HepG2 (cell line): Measurements from ENCODE around the gene PLA2G4C. TPM values are rescaled to one million over a fixed set of nuclear protein-coding genes. Genes with fewer than 3 reads are reported as not detected.
A peak's percentile ranks its signal among the peaks of the same experiment; 100 is the strongest.

Experiments used
- ATAC-seq: fragments of 200-7000 bp; cut with Tn5 transposase; 3 replicates; pipeline ENCODE4 v1.9.1; 2020; ENCODE audit warnings: mild to moderate bottlenecking, moderate library complexity
- BruUV-seq: library from RNA; stranded (reverse); fragments of 400-500 nt; replicated peaks from 2 replicates; lab custom pipeline; 2021; lab: Mats Ljungman, UMichigan
- CTCF ChIA-PET: fragments of 300-600 bp; formaldehyde crosslinking; extraction: SDS; loops from one replicate; lab custom pipeline; 2021; ENCODE audit warnings: low total read pairs, inconsistent platforms, low intra/inter-chr PET ratio; lab: Yijun Ruan, JAX
- POLR2A ChIA-PET: fragments of 350-600 bp; sonication (Branson Sonifier 250); formaldehyde crosslinking; loops from one replicate; lab custom pipeline; 2020; ENCODE audit warnings: antibody characterized with exemption, inconsistent platforms; lab: Yijun Ruan, JAX
- DNase-seq: peaks from one replicate; pipeline ENCODE4 v3.0.0-alpha.2; 2015; ENCODE audit warnings: low spot score
- FAIRE-seq: peaks from 3 replicates; lab custom pipeline; 2011; peaks lifted over from hg19 to GRCh38; lab: Jason Lieb, UNC
- H2AFZ ChIP-seq: one replicate; pipeline ENCODE4 v1.6.1; 2011; ENCODE audit warnings: low read length, inconsistent platforms
- H3K27ac ChIP-seq: fragments of 300-600 bp; 3 replicates; pipeline ENCODE4 v1.8.0; 2011; ENCODE audit warnings: mixed run types, mild to moderate bottlenecking, mixed read lengths, low read length, inconsistent platforms; ENCODE audit not compliant: insufficient read depth; ENCODE audit errors: extremely low read length
- H3K27me3 ChIP-seq, 2 experiments: fragments of 200-600 bp in 1 of 2; 2 replicates in 1 of 2; 3 replicates in 1 of 2; pipeline versions ENCODE4 v1.6.0 to v1.8.0; 2011; ENCODE audit warnings: low read length in 2 of 2, mild to moderate bottlenecking in 2 of 2, moderate library complexity in 2 of 2, inconsistent platforms in 1 of 2; ENCODE audit not compliant: insufficient read depth in 2 of 2, control insufficient read depth in 1 of 2
- H3K36me3 ChIP-seq, 2 experiments: fragments of 200-600 bp in 1 of 2; replicated peaks in 1 of 2; 2 replicates in 1 of 2; 3 replicates in 1 of 2; pipeline versions ENCODE4 v1.5.1 to v1.8.0; 2011; ENCODE audit warnings: low read length in 2 of 2, inconsistent platforms in 1 of 2; ENCODE audit not compliant: insufficient read depth in 2 of 2, control insufficient read depth in 1 of 2
- H3K4me1 ChIP-seq: 2 replicates; pipeline ENCODE4 v1.5.1; 2012; ENCODE audit warnings: low read length, inconsistent platforms; ENCODE audit not compliant: insufficient read depth
- H3K4me2 ChIP-seq: 2 replicates; pipeline ENCODE4 v1.6.0; 2011; ENCODE audit warnings: low read depth, low read length, inconsistent platforms
- H3K4me3 ChIP-seq, 3 experiments: fragments of 200-600 bp in 1 of 3; sonication (generic), shearing (Covaris generic) in 1 of 3; replicated peaks in 1 of 3; 2 replicates each; pipeline ENCODE4 v1.5.1; 2011 to 2016; ENCODE audit warnings: low read length in 3 of 3, inconsistent platforms in 2 of 3, low read depth in 2 of 3, mild to moderate bottlenecking in 2 of 3, control low read depth in 1 of 3, mixed read lengths in 1 of 3; ENCODE audit not compliant: insufficient read depth in 1 of 3
- H3K79me2 ChIP-seq: one replicate; pipeline ENCODE4 v1.6.1; 2011; ENCODE audit warnings: low read length, inconsistent platforms; ENCODE audit not compliant: insufficient read depth
- H3K9ac ChIP-seq: 2 replicates; pipeline ENCODE4 v1.6.0; 2011; ENCODE audit warnings: mild to moderate bottlenecking, low read depth, low read length, inconsistent platforms; ENCODE audit not compliant: insufficient read depth
- H3K9me3 ChIP-seq: 2 replicates; pipeline ENCODE4 v1.5.1; 2012; ENCODE audit warnings: mild to moderate bottlenecking, low read length
- H4K20me1 ChIP-seq: 2 replicates; pipeline ENCODE4 v1.6.0; 2011; ENCODE audit warnings: inconsistent platforms, mild to moderate bottlenecking, low read length, moderate library complexity; ENCODE audit not compliant: insufficient read depth
- BRD4 ChIP-seq: sonication (generic); formaldehyde crosslinking; IDR thresholded peaks from 2 replicates; pipeline ENCODE4 v1.4.0; 2020; ENCODE audit warnings: missing genetic modification reagents
- CTCF ChIP-seq: sonication (generic); formaldehyde crosslinking; IDR thresholded peaks from 2 replicates; pipeline ENCODE4 v1.5.0; 2020; ENCODE audit warnings: mild to moderate bottlenecking, missing genetic modification reagents, moderate library complexity
- SMC3 ChIP-seq: IDR thresholded peaks from 2 replicates; pipeline ENCODE4 v1.6.1; 2011; ENCODE audit warnings: low read length, improper control_type of control experiment
- STAG1 ChIP-seq: sonication (generic); formaldehyde crosslinking; IDR thresholded peaks from 2 replicates; pipeline ENCODE4 v1.4.0; 2020; ENCODE audit warnings: missing genetic modification reagents
- ZNF367 ChIP-seq: sonication (generic); formaldehyde crosslinking; IDR thresholded peaks from 2 replicates; pipeline ENCODE4 v1.4.0; 2020; ENCODE audit warnings: missing genetic modification reagents, borderline replicate concordance
- whole genome bisulfite sequencing: methylation state at CpG from one replicate; pipeline ENCODE4 v1.1.6; 2017; ENCODE audit warnings: low lambda C conversion rate; 5-methylcytosine and 5-hydroxymethylcytosine counted together
- in situ Hi-C: cut with HindIII; loops from 2 replicates; pipeline ENCODE4 v1.10.0; 2017; ENCODE audit warnings: low pct_unique_long_range_greater_than_20kb; ENCODE audit not compliant: extremely low pct_ligation_motif_present
- intact Hi-C: fragments of 100-400 bp; cut with micrococcal nuclease; formaldehyde crosslinking; loops from one replicate; pipeline ENCODE4 v1.10.0; 2022; ENCODE audit not compliant: unreplicated experiment
- polyA plus RNA-seq, 8 experiments: library from polyadenylated mRNA; depleted of rRNA in 3 of 8; stranded (reverse) in 7 of 8; unstranded in 1 of 8; fragments of >200 nt; fragmentation: Illumina TruSeq in 4 of 8; extraction: Trizol in 4 of 8; gene quantifications; 2 replicates each; pipeline versions ENCODE4 v1.2.1 to v1.2.3, GENCODE V29; 2011 to 2016; ENCODE audit warnings: low read depth in 4 of 8, missing spikeins in 1 of 8, mixed read lengths in 1 of 8; ENCODE audit not compliant: insufficient read depth in 1 of 8
- total RNA-seq, 5 experiments: library from RNA; depleted of rRNA; stranded (reverse); fragments of >200 nt; fragmentation: Illumina TruSeq; extraction: Trizol; gene quantifications; 2 replicates each; pipeline ENCODE4 v1.2.3, GENCODE V29; 2016; ENCODE audit warnings: low read depth in 1 of 5
- TF ChIP-seq, protein P1 (sequence below): sonication (generic); formaldehyde crosslinking; IDR thresholded peaks from 2 replicates; pipeline ENCODE4 v1.9.0; 2021; ENCODE audit warnings: missing genetic modification reagents, mild to moderate bottlenecking, borderline replicate concordance

PLA2G4C gene
- total and polyA plus RNA-seq, 2 of the 13 experiments (the other 11 are each of a cell fraction or from before 2014, with no cell fraction given): 1.6 to 1.7 TPM

DNA sequence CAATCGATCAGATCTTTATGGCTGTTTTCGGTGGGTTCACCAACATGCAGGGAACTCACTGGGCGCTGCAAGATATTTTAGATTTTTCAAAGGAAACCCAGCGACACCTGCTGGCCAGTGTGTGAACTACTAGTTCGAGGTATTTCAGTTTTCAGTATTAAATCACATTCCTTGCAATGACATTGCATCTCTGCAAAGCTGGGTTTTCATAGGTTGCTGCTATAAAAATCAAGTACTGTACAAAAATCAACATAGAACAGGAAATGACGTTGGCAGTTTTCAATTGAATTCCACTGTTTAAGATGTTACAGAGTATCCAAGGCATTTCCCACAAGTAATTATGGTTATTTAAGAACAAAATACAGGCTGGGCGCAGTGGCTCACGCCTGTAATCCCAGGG is 41.9 kb upstream of the PLA2G4C start:
- intact Hi-C loops: no loop called here
- Histone ChIP-seq H3K79me2 (no peaks in the 10 kb centered on the region), H3K27me3 (no peaks in the 10 kb centered on the region), H3K9me3 (no peaks in the 10 kb centered on the region), H3K4me1 (0 out of 2 replicates have a peak, but pooled peaks cover 5% of the 10 kb centered on the region), H3K4me3 (no peak overlapping the region), H3K4me2 (no peak overlapping the region), H3K27ac (no peak overlapping the region), H4K20me1 (no peaks in the 10 kb centered on the region), H3K36me3 (peaks cover 18 to 56% of the 10 kb centered on the region in 2 experiments; a peak in 4 of 5 replicates), H2AFZ (no peak overlapping the region), H3K9ac (no peak overlapping the region)
- WGBS: 44% methylated on average over 8 of the region's 8 CpGs
- FAIRE-seq (peak; percentile 85), DNase-seq (peak; percentile 24), ATAC-seq (no peak)
- TSS peak; percentile 48 for BruUV-seq
- CTCF ChIA-PET: interaction anchor here (1.2 to 2.8 kb wide), 3 partner anchors 45 to 189 kb away, joined by 5 to 24 read pairs (median 17); no protein-coding TSS in a partner anchor
- TF ChIP-seq ZNF367 (CRISPR knock-in tag) (no peak), STAG1 (CRISPR knock-in tag) (peak; percentile 64), CTCF (CRISPR knock-in tag) (peak; percentile 75), SMC3 (peak; percentile 82)
- in situ Hi-C loops: loop anchor here (5.0 kb wide), 1 partner anchor 45 kb away; no protein-coding TSS in a partner anchor
- POLR2A ChIA-PET: interaction anchor here (0.7 kb wide), 1 partner anchor 17 kb away, joined by 3 read pairs; no protein-coding TSS in a partner anchor

DNA sequence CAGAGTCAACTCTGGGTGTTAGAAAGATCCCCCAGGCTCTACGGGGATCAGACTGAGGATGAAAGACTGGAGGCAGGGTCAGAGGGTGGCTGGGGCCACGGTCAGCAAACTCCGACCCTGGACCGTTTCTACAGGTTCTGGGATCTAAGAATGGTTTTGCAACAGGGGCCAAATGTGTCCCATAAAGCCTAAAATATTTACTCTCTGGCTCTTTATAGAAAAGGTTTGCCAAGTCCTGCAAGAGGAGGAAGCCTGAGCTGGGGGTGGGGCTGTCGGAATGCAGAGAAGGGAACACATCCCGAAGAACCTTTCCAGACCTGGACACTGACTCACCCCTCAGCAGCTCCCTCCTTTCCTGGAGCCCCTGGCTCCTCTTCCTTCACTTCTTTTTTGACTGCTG is 38.8 kb upstream of the PLA2G4C start:
- no peaks in the 10 kb centered on the region for H4K20me1 ChIP-seq
- H2AFZ ChIP-seq: no peak overlapping the region
- BruUV-seq: no TSS peak
- CTCF ChIA-PET: no interaction called here
- no peak for DNase-seq
- 84% methylated on average over 5 of the region's 6 CpGs for WGBS
- no peaks in the 10 kb centered on the region for H3K27me3 ChIP-seq
- no peak overlapping the region for H3K4me2 ChIP-seq
- H3K9me3 ChIP-seq: no peaks in the 10 kb centered on the region
- no peak overlapping the region for H3K9ac ChIP-seq
- H3K36me3 ChIP-seq: peaks cover 11 to 73% of the 10 kb centered on the region in 2 experiments; a peak in 4 of 5 replicates
- no peaks in the 10 kb centered on the region for H3K79me2 ChIP-seq
- TF ChIP-seq, protein P1, sequence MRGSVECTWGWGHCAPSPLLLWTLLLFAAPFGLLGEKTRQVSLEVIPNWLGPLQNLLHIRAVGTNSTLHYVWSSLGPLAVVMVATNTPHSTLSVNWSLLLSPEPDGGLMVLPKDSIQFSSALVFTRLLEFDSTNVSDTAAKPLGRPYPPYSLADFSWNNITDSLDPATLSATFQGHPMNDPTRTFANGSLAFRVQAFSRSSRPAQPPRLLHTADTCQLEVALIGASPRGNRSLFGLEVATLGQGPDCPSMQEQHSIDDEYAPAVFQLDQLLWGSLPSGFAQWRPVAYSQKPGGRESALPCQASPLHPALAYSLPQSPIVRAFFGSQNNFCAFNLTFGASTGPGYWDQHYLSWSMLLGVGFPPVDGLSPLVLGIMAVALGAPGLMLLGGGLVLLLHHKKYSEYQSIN (CRISPR knock-in tag): no peak
- TF ChIP-seq BRD4 (CRISPR knock-in tag): no peak
- TF ChIP-seq, all 625 proteins: peak for 0
- in situ Hi-C loops: no loop called here
- FAIRE-seq (no peak), ATAC-seq (no peak)
- Histone ChIP-seq H3K27ac (no peak overlapping the region), H3K4me1 (0 out of 2 replicates have a peak, but pooled peaks cover 5% of the 10 kb centered on the region), H3K4me3 (no peak overlapping the region)
- POLR2A ChIA-PET: no interaction called here
- intact Hi-C loops: no loop called here
